PC-9 (cell line): ENCODE results near the gene ELL2. TPM values are rescaled to one million over a fixed set of nuclear protein-coding genes. Genes with fewer than 3 reads are reported as not detected.

ENCODE experiments used
- BruUV-seq: library from RNA; stranded (reverse); fragments of 400-500 nt; replicated peaks from 2 replicates; lab custom pipeline; 2021; lab: Mats Ljungman, UMichigan
- CTCF ChIA-PET: fragments of 300-600 bp; sonication (Branson Sonifier 250); formaldehyde crosslinking; loops from one replicate; lab custom pipeline; 2022; ENCODE audit warnings: antibody characterized with exemption; lab: Charles Lee
- POLR2A ChIA-PET: fragments of 300-600 bp; sonication (Branson Sonifier 250); formaldehyde crosslinking; loops from one replicate; lab custom pipeline; 2022; ENCODE audit warnings: antibody characterized with exemption; ENCODE audit not compliant: unreplicated experiment; lab: Charles Lee
- DNase-seq, 2 experiments: peaks; one replicate each; pipeline versions ENCODE4 v3.0.0 to v3.0.0-alpha.2; 2015 to 2022; ENCODE audit warnings: mixed read lengths in 1 of 2
- H2AFZ ChIP-seq: fragments of 200-600 bp; sonication (generic); 2 replicates; pipeline ENCODE4 v1.8.1; 2017; ENCODE audit warnings: antibody characterized with exemption
- H3F3A ChIP-seq: fragments of 200-600 bp; sonication (generic); 2 replicates; pipeline ENCODE4 v1.8.1; 2017; ENCODE audit warnings: antibody characterized with exemption, mild to moderate bottlenecking, low read depth; ENCODE audit not compliant: insufficient read depth
- H3K27ac ChIP-seq: fragments of 200-600 bp; sonication (generic); 2 replicates; pipeline ENCODE4 v1.6.1; 2016; ENCODE audit warnings: mixed run types
- H3K27me3 ChIP-seq: fragments of 200-600 bp; sonication (generic); 2 replicates; pipeline ENCODE4 v1.6.1; 2016; ENCODE audit warnings: low read depth, mixed run types; ENCODE audit not compliant: insufficient read depth
- H3K36me3 ChIP-seq: fragments of 200-600 bp; sonication (generic); 2 replicates; pipeline ENCODE4 v1.6.1; 2016; ENCODE audit warnings: low read depth, mixed run types
- H3K4me1 ChIP-seq: fragments of 200-600 bp; sonication (generic); replicated peaks from 2 replicates; pipeline ENCODE4 v1.6.1; 2016; ENCODE audit warnings: mixed run types; ENCODE audit not compliant: insufficient read depth
- H3K4me2 ChIP-seq: fragments of 200-600 bp; sonication (generic); 2 replicates; pipeline ENCODE4 v1.6.1; 2017; ENCODE audit warnings: mixed run types
- H3K4me3 ChIP-seq: fragments of 200-600 bp; sonication (generic); 2 replicates; pipeline ENCODE4 v1.6.1; 2016; ENCODE audit warnings: mixed run types
- H3K79me2 ChIP-seq: fragments of 200-600 bp; sonication (generic); 2 replicates; pipeline ENCODE4 v1.6.1; 2017; ENCODE audit warnings: low read depth, mixed run types
- H3K9me2 ChIP-seq: fragments of 200-600 bp; sonication (generic); 2 replicates; pipeline ENCODE4 v1.8.1; 2017; ENCODE audit warnings: mild to moderate bottlenecking; ENCODE audit not compliant: insufficient read depth
- H3K9me3 ChIP-seq: fragments of 200-600 bp; sonication (generic); 2 replicates; pipeline ENCODE4 v1.8.1; 2016; ENCODE audit warnings: low read depth; ENCODE audit not compliant: insufficient read depth
- H4K20me1 ChIP-seq: fragments of 200-600 bp; sonication (generic); 2 replicates; pipeline ENCODE4 v1.8.1; 2017; ENCODE audit not compliant: insufficient read depth
- CTCF ChIP-seq: fragments of 200-600 bp; sonication (generic); conservative IDR thresholded peaks from 2 replicates; pipeline ENCODE4 v1.6.1; 2017; ENCODE audit warnings: mixed run types, antibody characterized with exemption, mild to moderate bottlenecking, moderate library complexity
- EZH2 ChIP-seq: fragments of 200-600 bp; sonication (generic); IDR thresholded peaks from 2 replicates; pipeline ENCODE4 v1.8.0; 2017; ENCODE audit warnings: antibody characterized with exemption, low read depth
- intact Hi-C: fragments of 100-400 bp; cut with micrococcal nuclease; formaldehyde crosslinking; loops from one replicate; pipeline ENCODE4 v1.10.0; 2022; ENCODE audit not compliant: unreplicated experiment
- total RNA-seq: library from RNA; stranded (reverse); gene quantifications from 2 replicates; pipeline ENCODE4 v1.2.3, GENCODE V29; 2021

Gene ELL2
- total RNA-seq, 1 experiment from 2014 or later, result 25.5 TPM

DNA sequence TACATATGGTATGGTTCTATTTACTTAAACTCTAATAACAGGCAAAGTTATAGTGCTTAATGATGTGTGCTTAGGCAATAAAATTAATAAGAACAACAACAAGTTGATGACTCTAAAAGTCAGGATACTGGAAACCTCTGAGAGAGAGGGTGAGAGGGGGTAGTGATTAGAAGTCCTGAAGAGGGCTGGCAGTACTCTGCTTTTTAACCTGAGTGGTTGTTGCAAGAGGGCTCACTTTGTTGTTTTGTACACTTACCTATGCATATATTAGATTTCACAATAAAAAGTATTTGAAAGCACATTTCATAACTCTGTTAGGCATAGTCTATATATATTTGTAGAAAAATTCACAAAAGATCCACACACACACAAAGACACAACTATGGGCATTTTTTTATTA lies 21.4 kb upstream of the ELL2 start:
- Histone ChIP-seq H3K4me1 (peaks cover 9% of the 10 kb centered on the region), H3K27me3 (no peaks in the 10 kb centered on the region), H3F3A (peaks cover 5% of the 10 kb centered on the region; the same call in 1 of the 2 replicates), H3K4me3 (no peak overlapping the region), H3K36me3 (no peaks in the 10 kb centered on the region), H3K4me2 (no peak overlapping the region), H3K9me2 (no peaks in the 10 kb centered on the region), H3K27ac (no peak overlapping the region), H2AFZ (no peak overlapping the region), H3K79me2 (no peaks in the 10 kb centered on the region), H3K9me3 (no peaks in the 10 kb centered on the region), H4K20me1 (no peaks in the 10 kb centered on the region)
- no TSS peak for BruUV-seq
- DNase-seq, result no peak
- no peak for TF ChIP-seq CTCF
- TF ChIP-seq EZH2, result no peak
- POLR2A ChIA-PET, result no interaction called here
- CTCF ChIA-PET, result no interaction called here
- intact Hi-C loops, result no loop called here

GRCh38 chr5:95976606-95977005 lies 15.0 kb upstream of the ELL2 start:
- Histone ChIP-seq H3K27me3 (no peaks in the 10 kb centered on the region), H3K4me2 (no peak overlapping the region), H3K27ac (no peak overlapping the region), H4K20me1 (no peaks in the 10 kb centered on the region), H3K4me1 (no peaks in the 10 kb centered on the region), H3K36me3 (no peaks in the 10 kb centered on the region), H3F3A (no peaks in the 10 kb centered on the region), H3K4me3 (no peak overlapping the region), H3K9me2 (0 out of 2 replicates have a peak, but pooled peaks cover 9% of the 10 kb centered on the region), H3K79me2 (no peaks in the 10 kb centered on the region), H2AFZ (no peak overlapping the region), H3K9me3 (no peaks in the 10 kb centered on the region)
- BruUV-seq, result no TSS peak
- intact Hi-C loops, result no loop called here
- ChIA-PET POLR2A (no interaction called here), CTCF (no interaction called here)
- DNase-seq, result no peak
- TF ChIP-seq EZH2 (no peak), CTCF (no peak)

DNA sequence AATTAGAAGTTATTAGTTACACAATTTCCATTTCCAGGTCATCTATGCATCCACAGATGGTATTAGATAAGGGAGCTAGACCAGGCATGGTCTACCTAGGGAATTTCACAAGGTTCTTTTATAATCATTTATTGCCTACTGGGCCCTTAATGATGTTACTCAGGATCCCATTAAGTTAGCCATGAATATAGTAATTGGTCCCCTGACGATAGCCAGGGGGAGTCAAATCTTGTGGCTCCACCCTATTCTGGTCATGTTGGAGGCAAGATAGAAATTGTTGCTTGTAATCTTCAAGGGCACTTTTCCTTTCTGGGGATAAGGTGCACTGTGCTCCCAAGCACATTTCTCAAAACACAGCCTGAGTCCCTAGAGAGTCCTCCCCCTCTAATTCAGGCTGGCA lies 14.1 kb upstream of the ELL2 start:
- no peaks in the 10 kb centered on the region for H3K27me3 ChIP-seq
- 0 out of 2 replicates have a peak, but pooled peaks cover 9% of the 10 kb centered on the region for H3K9me2 ChIP-seq
- no peaks in the 10 kb centered on the region for H3K9me3 ChIP-seq
- no peak overlapping the region for H3K4me3 ChIP-seq
- H3K36me3 ChIP-seq, result no peaks in the 10 kb centered on the region
- no peaks in the 10 kb centered on the region for H3K79me2 ChIP-seq
- no peak for DNase-seq
- no peaks in the 10 kb centered on the region for H4K20me1 ChIP-seq
- POLR2A ChIA-PET, result no interaction called here
- TF ChIP-seq CTCF (no peak), EZH2 (no peak)
- no peaks in the 10 kb centered on the region for H3F3A ChIP-seq
- intact Hi-C loops, result no loop called here
- no peaks in the 10 kb centered on the region for H3K4me1 ChIP-seq
- no TSS peak for BruUV-seq
- no peak overlapping the region for H3K27ac ChIP-seq
- no peak overlapping the region for H3K4me2 ChIP-seq
- CTCF ChIA-PET, result no interaction called here
- H2AFZ ChIP-seq, result no peak overlapping the region
